K562 (cell line): ENCODE results near the gene SORT1. TPM values are rescaled to one million over a fixed set of nuclear protein-coding genes. Genes with fewer than 3 reads are reported as not detected.
A peak's percentile ranks its signal among the peaks of the same experiment; 100 is the strongest.

ENCODE experiments used
- ATAC-seq: fragments of 200-7000 bp; cut with Tn5 transposase; 3 replicates; pipeline ENCODE4 v1.9.1; 2020; ENCODE audit warnings: moderate library complexity
- BruUV-seq: library from RNA; stranded (reverse); fragments of 400-500 nt; replicated peaks from 2 replicates; lab custom pipeline; 2021; lab: Mats Ljungman, UMichigan
- CTCF ChIA-PET: fragments of 300-600 bp; formaldehyde crosslinking; extraction: SDS; loops from one replicate; lab custom pipeline; 2021; ENCODE audit warnings: low intra/inter-chr PET ratio; lab: Yijun Ruan, JAX
- POLR2A ChIA-PET: fragments of 300-600, 350-650 bp; sonication (Branson Sonifier 250); formaldehyde crosslinking; extraction: SDS; loops from one replicate; lab custom pipeline; 2021; ENCODE audit warnings: antibody characterized with exemption, inconsistent platforms; lab: Yijun Ruan, JAX
- DNase-seq, 4 experiments: peaks; one replicate each; pipeline versions ENCODE4 v3.0.0 to v3.0.0-alpha.2; 2011 to 2018; ENCODE audit warnings: low spot score in 3 of 4, mixed read lengths in 3 of 4; ENCODE audit errors: extremely low read depth in 1 of 4
- FAIRE-seq: peaks from 2 replicates; lab custom pipeline; 2011; peaks lifted over from hg19 to GRCh38; lab: Jason Lieb, UNC
- H2AFZ ChIP-seq: 2 replicates; pipeline ENCODE4 v1.6.0; 2011; ENCODE audit warnings: low read depth, low read length, control low read depth, inconsistent platforms
- H3K27ac ChIP-seq: fragments of 200-600 bp; 3 replicates; pipeline ENCODE4 v1.8.0; 2011; ENCODE audit warnings: low read depth, mild to moderate bottlenecking, control low read depth, inconsistent platforms, low read length, moderate library complexity, mixed read lengths; ENCODE audit errors: extremely low read depth
- H3K27me3 ChIP-seq, 2 experiments: fragments of 300-600 bp in 1 of 2; 2 replicates in 1 of 2; 3 replicates in 1 of 2; pipeline versions ENCODE4 v1.6.0 to v1.8.0; 2011; ENCODE audit warnings: inconsistent platforms in 2 of 2, low read length in 2 of 2, mild to moderate bottlenecking in 1 of 2, mixed read lengths in 1 of 2, moderate library complexity in 1 of 2; ENCODE audit not compliant: control insufficient read depth in 2 of 2, insufficient read depth in 2 of 2
- H3K36me3 ChIP-seq: fragments of 300-600 bp; 3 replicates; pipeline ENCODE4 v1.8.0; 2011; ENCODE audit warnings: mild to moderate bottlenecking, low read length, inconsistent platforms; ENCODE audit not compliant: control insufficient read depth, insufficient read depth
- H3K4me1 ChIP-seq, 2 experiments: fragments of 200-600 bp in 1 of 2; replicated peaks in 1 of 2; 2 replicates in 1 of 2; 3 replicates in 1 of 2; pipeline versions ENCODE4 v1.5.1 to v1.8.0; 2011; ENCODE audit warnings: inconsistent platforms in 2 of 2, low read length in 2 of 2, mild to moderate bottlenecking in 1 of 2, mixed read lengths in 1 of 2, moderate library complexity in 1 of 2; ENCODE audit not compliant: control insufficient read depth in 2 of 2, insufficient read depth in 2 of 2
- H3K4me2 ChIP-seq: 2 replicates; pipeline ENCODE4 v1.6.1; 2011; ENCODE audit warnings: low read length, control low read depth, inconsistent platforms, mixed read lengths; ENCODE audit not compliant: insufficient read depth
- H3K4me3 ChIP-seq: fragments of 200-600 bp; sonication (generic), shearing (Covaris generic); 2 replicates; pipeline ENCODE4 v1.5.1; 2016; ENCODE audit warnings: control low read depth, inconsistent platforms
- H3K79me2 ChIP-seq: fragments of 200-600 bp; 3 replicates; pipeline ENCODE4 v1.8.0; 2011; ENCODE audit warnings: low read length, inconsistent platforms; ENCODE audit not compliant: control insufficient read depth, insufficient read depth
- H3K9ac ChIP-seq, 2 experiments: 2 replicates each; pipeline versions ENCODE4 v1.6.0 to v1.6.1; 2011; ENCODE audit warnings: low read depth in 2 of 2, low read length in 2 of 2, control low read depth in 1 of 2, inconsistent platforms in 1 of 2, mild to moderate bottlenecking in 1 of 2, mixed read lengths in 1 of 2; ENCODE audit not compliant: insufficient read depth in 1 of 2
- H3K9me1 ChIP-seq: one replicate; pipeline ENCODE4 v1.6.0; 2011; ENCODE audit warnings: inconsistent platforms, mild to moderate bottlenecking, low read length, moderate library complexity; ENCODE audit not compliant: control insufficient read depth, insufficient read depth
- H3K9me3 ChIP-seq: replicated peaks from 2 replicates; pipeline ENCODE4 v1.5.1; 2011; ENCODE audit warnings: low read depth, low read length, inconsistent platforms; ENCODE audit not compliant: control insufficient read depth, insufficient read depth
- H4K20me1 ChIP-seq: replicated peaks from 2 replicates; pipeline ENCODE4 v1.6.1; 2011; ENCODE audit warnings: low read length, inconsistent platforms, mixed read lengths; ENCODE audit not compliant: control insufficient read depth, insufficient read depth
- MEF2D ChIP-seq: conservative IDR thresholded peaks from 2 replicates; pipeline ENCODE4 v1.6.1; 2016; ENCODE audit warnings: low read depth, missing genetic modification characterization, missing compliant biosample characterization
- PREB ChIP-seq: sonication (generic); formaldehyde crosslinking; IDR thresholded peaks from 2 replicates; pipeline ENCODE4 v1.8.1; 2023; ENCODE audit warnings: mild to moderate bottlenecking, missing genetic modification reagents
- SMARCA4 ChIP-seq: fragments of 450-650 bp; IDR thresholded peaks from 2 replicates; pipeline ENCODE4 v1.6.1; 2016
- TBP ChIP-seq: optimal IDR thresholded peaks from 2 replicates; pipeline ENCODE3; 2011; ENCODE audit warnings: low read depth, low read length, improper control_type of control experiment
- YY1 ChIP-seq, 3 experiments: IDR thresholded peaks; 2 replicates each; pipeline ENCODE4 v1.6.1; 2011; ENCODE audit warnings: low read length in 2 of 3, mild to moderate bottlenecking in 2 of 3, moderate library complexity in 2 of 3, borderline replicate concordance in 1 of 3, control low read depth in 1 of 3, low read depth in 1 of 3; ENCODE audit not compliant: insufficient read depth in 3 of 3, insufficient replicate concordance in 2 of 3, control insufficient read depth in 1 of 3, insufficient read length in 1 of 3; ENCODE audit errors: extremely low read depth in 1 of 3
- ZKSCAN8 ChIP-seq: fragments of 200-800 bp; sonication (Bioruptor generic); IDR thresholded peaks from 2 replicates; pipeline ENCODE4 v1.6.1; 2016; ENCODE audit warnings: missing genetic modification characterization, missing compliant biosample characterization
- ZNF384 ChIP-seq: IDR thresholded peaks from 2 replicates; pipeline ENCODE4 v1.6.1; 2012; ENCODE audit warnings: low read depth, low read length, improper control_type of control experiment
- WGBS: fragments of 100-300 bp; shearing (Covaris generic); methylation state at CpG from one replicate; pipeline ENCODE4 v1.1.6; 2016; ENCODE audit warnings: low coverage, mixed read lengths; ENCODE audit not compliant: insufficient coverage; ENCODE audit errors: missing lambda C conversion rate; 5-methylcytosine and 5-hydroxymethylcytosine counted together
- in situ Hi-C: fragments of 300-500 bp; cut with MboI; formaldehyde crosslinking; loops from 4 replicates; pipeline ENCODE4 v1.15.0; 2018; ENCODE audit warnings: inconsistent platforms, mixed read lengths
- intact Hi-C: fragments of 100-400 bp; cut with micrococcal nuclease; formaldehyde crosslinking; loops from 2 replicates; pipeline ENCODE4 v1.14.2; 2022
- polyA plus RNA-seq, 8 experiments: library from polyadenylated mRNA; depleted of rRNA in 4 of 8; stranded (reverse) in 5 of 8; unstranded in 3 of 8; fragments of >200 nt; fragmentation: Nextera tagmentation in 2 of 8; fragmentation: Illumina TruSeq in 1 of 8; extraction: Ambion mirVana in 2 of 8; extraction: Trizol in 1 of 8; gene quantifications; 2 replicates each; pipeline versions ENCODE4 v1.2.1 to v1.2.3, GENCODE V29; 2011 to 2014; ENCODE audit warnings: inconsistent platforms in 1 of 8, missing spikeins in 1 of 8
- total RNA-seq, 7 experiments: library from RNA; depleted of rRNA in 6 of 7; stranded (reverse); fragments of >200 nt in 6 of 7; fragmentation: Illumina TruSeq in 2 of 7; extraction: Trizol in 2 of 7; gene quantifications; 2 replicates each; pipeline versions ENCODE4 v1.2.1 to v1.2.3, GENCODE V29; 2011 to 2021; ENCODE audit warnings: low replicate concordance in 1 of 7

The SORT1 gene
- total and polyA plus RNA-seq, 9 of the 15 experiments (the other 6 are each of a cell fraction or from before 2014, with no cell fraction given) = 27.4 to 112 (median 65.0) TPM

DNA sequence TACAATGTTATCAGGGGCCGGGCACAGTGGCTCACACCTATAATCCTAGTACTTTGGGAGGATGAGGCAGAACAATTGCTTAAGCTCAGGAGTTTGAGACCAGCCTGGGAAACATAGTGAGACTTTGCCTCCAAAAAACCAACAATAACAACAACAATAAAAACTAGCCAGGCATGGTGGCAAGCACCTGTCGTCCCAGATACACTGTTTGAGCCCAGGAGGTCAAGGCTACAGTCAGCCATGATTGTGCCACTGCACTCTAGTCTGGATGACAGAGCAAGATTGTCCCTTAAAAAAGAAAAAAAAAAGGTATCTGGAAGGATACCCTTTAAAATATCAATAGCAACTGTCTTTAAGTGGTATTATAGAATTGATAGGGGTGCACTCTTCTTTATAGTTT, 16.1 kb downstream of the SORT1 start:
- peak overlapping the region; percentile 13; the same call in 1 of the 2 replicates for H3K4me2 ChIP-seq
- TF ChIP-seq YY1 (IDR thresholded peaks at IDR 0.05; ENCODE audit: borderline replicate concordance in 1 of 3, control insufficient read depth in 1 of 3, extremely low read depth in 1 of 3, insufficient read depth in 3 of 3, insufficient read length in 1 of 3, insufficient replicate concordance in 2 of 3, low read depth in 1 of 3, low read length in 2 of 3) (peak in 1 of 3 experiments; percentile 45), ZNF384 (0 out of 2 replicates have a peak, but pooled peaks have one; percentile 5), MEF2D (tag) (0 out of 2 replicates have a peak, but pooled peaks have one; percentile 42), ZKSCAN8 (CRISPR knock-in tag) (no peak), TBP (peak; percentile 5), SMARCA4 (0 out of 2 replicates have a peak, but pooled peaks have one; percentile 20), PREB (CRISPR knock-in tag) (no peak)
- H3K9ac ChIP-seq = peak overlapping the region in 1 of 2 experiments; percentile 43; a peak in 1 of 4 replicates
- no peaks in the 10 kb centered on the region for H4K20me1 ChIP-seq
- H3K4me3 ChIP-seq = no peak overlapping the region
- BruUV-seq = no TSS peak
- H3K79me2 ChIP-seq = peaks cover 95% of the 10 kb centered on the region
- in situ Hi-C loops = no loop called here
- intact Hi-C loops = no loop called here
- ChIA-PET CTCF (no interaction called here), POLR2A (interaction anchor here (0.7 to 4.6 kb wide), 5 partner anchors 9 to 172 kb away, joined by 3 to 35 read pairs (median 3); no protein-coding TSS in a partner anchor)
- WGBS = 27% methylated on average over 2 of the region's 2 CpGs
- H3K27ac ChIP-seq = no peak overlapping the region
- H3K9me3 ChIP-seq = peaks cover 2% of the 10 kb centered on the region; the same call in 1 of the 2 replicates
- FAIRE-seq = no peak
- no peak for ATAC-seq
- H3K9me1 ChIP-seq = no peaks in the 10 kb centered on the region
- no peak overlapping the region for H2AFZ ChIP-seq
- H3K27me3 ChIP-seq = no peaks in the 10 kb centered on the region
- H3K36me3 ChIP-seq = peaks cover 20% of the 10 kb centered on the region; the same call in 2 of the 3 replicates
- no peak for DNase-seq
- H3K4me1 ChIP-seq = peaks cover 15 to 48% of the 10 kb centered on the region in 2 experiments
